Tibial nerve (tissue), 4 donors: Measurements from ENCODE around the gene TRIP12. TPM values are rescaled to one million over a fixed set of nuclear protein-coding genes. Genes with fewer than 3 reads are reported as not detected.
"Not testable (repeated sequence)": the region's sequence is repeated elsewhere in the genome, so short reads cannot be mapped to it uniquely, and the experiment has no call there.

Experiments
- DNase-seq, 2 donors: peaks; one replicate each; pipeline ENCODE4 v3.0.0-alpha.2; 2019; ENCODE audit warnings: low spot score in 2 of 2
- H3K27ac ChIP-seq, 4 donors: fragments of 200-600 bp; sonication (generic) in 3 of 4; one replicate each; pipeline ENCODE4 v1.5.1; 2017 to 2019; ENCODE audit warnings: mild to moderate bottlenecking in 1 of 4
- H3K27me3 ChIP-seq, 2 donors: fragments of 200-600 bp; sonication (generic) in 1 of 2; one replicate each; pipeline versions ENCODE4 v1.5.1 to v1.6.0; 2017 to 2019
- H3K36me3 ChIP-seq, 3 donors: fragments of 200-600 bp; sonication (generic); one replicate each; pipeline ENCODE4 v1.5.1; 2018 to 2019
- H3K4me1 ChIP-seq, 4 donors: fragments of 200-600 bp; sonication (generic) in 3 of 4; one replicate each; pipeline ENCODE4 v1.5.1; 2017 to 2019
- H3K4me3 ChIP-seq, 4 donors: fragments of 200-600 bp; sonication (generic) in 3 of 4; one replicate each; pipeline ENCODE4 v1.5.1; 2017 to 2019; ENCODE audit warnings: mild to moderate bottlenecking in 1 of 4, moderate library complexity in 1 of 4
- H3K9me3 ChIP-seq, 4 donors: fragments of 200-600 bp; sonication (generic) in 3 of 4; one replicate each; pipeline ENCODE4 v1.5.1; 2017 to 2019
- EP300 ChIP-seq, 2 donors: sonication (generic); formaldehyde crosslinking; IDR thresholded peaks; one replicate each; pipeline ENCODE4 v1.6.1; 2017; ENCODE audit warnings: antibody characterized with exemption in 2 of 2, mild to moderate bottlenecking in 1 of 2
- POLR2A ChIP-seq, 2 donors: fragments of 450-650 bp; IDR thresholded peaks; one replicate each; pipeline ENCODE4 v1.6.1; 2017; ENCODE audit warnings: antibody characterized with exemption in 2 of 2, mild to moderate bottlenecking in 2 of 2, moderate library complexity in 2 of 2
- WGBS, 2 donors: methylation state at CpG; one replicate each; pipeline ENCODE4 v1.1.5; 2018; 5-methylcytosine and 5-hydroxymethylcytosine counted together
- total RNA-seq, 4 donors: library from RNA; depleted of rRNA; stranded (reverse); fragments of >200 nt; gene quantifications; one replicate each; pipeline ENCODE4 v1.1.0, GENCODE V29; 2016
- TF ChIP-seq, protein P1 (sequence below), 5 experiments: fragments of 200-600 bp in 3 of 5; fragments of 450-650 bp in 2 of 5; sonication (generic) in 3 of 5; IDR thresholded peaks; one replicate each; pipeline ENCODE4 v1.5.1; 2016 to 2019; ENCODE audit warnings: antibody characterized with exemption in 5 of 5, mild to moderate bottlenecking in 3 of 5, moderate library complexity in 2 of 5

The TRIP12 gene
- total RNA-seq, 4 donors from 2014 or later, result 190 to 210 (median 202) TPM

DNA sequence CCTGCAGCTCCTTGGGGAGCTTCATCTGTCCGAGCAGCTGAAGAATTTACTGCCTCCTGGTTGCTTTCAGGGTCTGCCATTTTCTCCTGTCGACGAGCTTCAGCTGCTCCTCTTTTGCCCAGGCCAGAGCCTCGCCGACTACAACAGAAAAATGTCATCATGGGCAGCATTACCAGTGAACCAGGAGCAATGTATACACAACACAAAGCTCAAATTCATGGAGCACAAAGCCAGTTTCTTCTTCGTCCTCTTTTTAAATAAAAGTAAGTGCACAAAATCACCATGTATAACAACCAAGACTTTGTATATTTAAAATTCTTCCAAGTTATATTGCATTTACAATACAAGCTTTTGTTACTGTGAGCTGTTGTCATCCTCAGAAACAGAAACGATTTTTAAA, 85.0 kb downstream of the TRIP12 start:
- Histone ChIP-seq H3K27me3 (no peaks in the 10 kb centered on the region), H3K4me1 (peaks cover 0 to 16% (median 0%) of the 10 kb centered on the region in 4 donors), H3K27ac (peak overlapping the region in 1 of 4 donors; percentile 26), H3K36me3 (peaks cover 0 to 35% (median 4%) of the 10 kb centered on the region in 3 donors), H3K9me3 (no peaks in the 10 kb centered on the region), H3K4me3 (no peak overlapping the region)
- DNase-seq, result no peak
- TF ChIP-seq, protein P1, sequence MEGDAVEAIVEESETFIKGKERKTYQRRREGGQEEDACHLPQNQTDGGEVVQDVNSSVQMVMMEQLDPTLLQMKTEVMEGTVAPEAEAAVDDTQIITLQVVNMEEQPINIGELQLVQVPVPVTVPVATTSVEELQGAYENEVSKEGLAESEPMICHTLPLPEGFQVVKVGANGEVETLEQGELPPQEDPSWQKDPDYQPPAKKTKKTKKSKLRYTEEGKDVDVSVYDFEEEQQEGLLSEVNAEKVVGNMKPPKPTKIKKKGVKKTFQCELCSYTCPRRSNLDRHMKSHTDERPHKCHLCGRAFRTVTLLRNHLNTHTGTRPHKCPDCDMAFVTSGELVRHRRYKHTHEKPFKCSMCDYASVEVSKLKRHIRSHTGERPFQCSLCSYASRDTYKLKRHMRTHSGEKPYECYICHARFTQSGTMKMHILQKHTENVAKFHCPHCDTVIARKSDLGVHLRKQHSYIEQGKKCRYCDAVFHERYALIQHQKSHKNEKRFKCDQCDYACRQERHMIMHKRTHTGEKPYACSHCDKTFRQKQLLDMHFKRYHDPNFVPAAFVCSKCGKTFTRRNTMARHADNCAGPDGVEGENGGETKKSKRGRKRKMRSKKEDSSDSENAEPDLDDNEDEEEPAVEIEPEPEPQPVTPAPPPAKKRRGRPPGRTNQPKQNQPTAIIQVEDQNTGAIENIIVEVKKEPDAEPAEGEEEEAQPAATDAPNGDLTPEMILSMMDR (IDR thresholded peaks at IDR 0.05), result no peak
- TF ChIP-seq EP300 (IDR thresholded peaks at IDR 0.05) (no peak), POLR2A (IDR thresholded peaks at IDR 0.05) (no peak)
- 53 to 68% methylated on average over 7 of the region's 7 CpGs for WGBS, 2 donors

DNA sequence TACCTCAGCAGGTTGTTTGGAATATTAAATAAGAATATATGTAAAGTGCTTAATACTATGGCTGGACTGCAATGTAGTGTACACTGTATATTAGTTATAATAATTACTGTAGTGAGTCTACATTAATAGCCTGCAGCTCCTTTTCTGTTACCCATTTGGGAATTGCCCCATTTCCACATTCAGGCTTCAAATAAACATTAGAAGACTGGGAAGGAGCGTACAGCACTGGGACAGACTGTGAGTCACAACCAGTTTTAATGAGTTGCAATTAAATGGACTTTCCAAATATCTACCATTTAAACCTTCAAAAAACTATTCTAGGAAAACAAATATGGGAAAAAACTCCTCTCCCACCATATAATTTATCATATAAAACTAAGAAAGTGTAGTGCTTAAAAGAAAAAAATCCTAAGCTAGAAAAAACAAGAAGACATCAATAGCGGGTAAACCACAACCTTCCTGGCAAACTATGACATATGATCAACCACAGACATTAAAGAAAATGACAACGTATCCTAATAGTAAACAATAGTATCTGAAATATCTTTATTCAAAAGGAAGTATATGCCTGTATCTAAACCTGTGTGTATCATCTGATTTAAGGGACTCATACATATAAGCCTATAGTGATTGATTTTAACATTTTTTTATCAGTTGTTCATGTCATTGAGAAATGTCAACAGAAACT, 86.1 kb downstream of the TRIP12 start:
- H3K27me3 ChIP-seq, result no peaks in the 10 kb centered on the region
- no peaks in the 10 kb centered on the region for H3K9me3 ChIP-seq
- WGBS, 2 donors, result 73 to 77% methylated on average over 3 of the region's 3 CpGs
- peaks cover 0 to 16% (median 0%) of the 10 kb centered on the region in 4 donors for H3K4me1 ChIP-seq
- no peak for DNase-seq
- H3K4me3 ChIP-seq, result no peak overlapping the region
- no peak overlapping the region for H3K27ac ChIP-seq
- TF ChIP-seq POLR2A (IDR thresholded peaks at IDR 0.05), result no peak
- TF ChIP-seq EP300 (IDR thresholded peaks at IDR 0.05), result no peak
- TF ChIP-seq, protein P1 (IDR thresholded peaks at IDR 0.05), result no peak
- H3K36me3 ChIP-seq, result peaks cover 0 to 40% (median 4%) of the 10 kb centered on the region in 3 donors

DNA sequence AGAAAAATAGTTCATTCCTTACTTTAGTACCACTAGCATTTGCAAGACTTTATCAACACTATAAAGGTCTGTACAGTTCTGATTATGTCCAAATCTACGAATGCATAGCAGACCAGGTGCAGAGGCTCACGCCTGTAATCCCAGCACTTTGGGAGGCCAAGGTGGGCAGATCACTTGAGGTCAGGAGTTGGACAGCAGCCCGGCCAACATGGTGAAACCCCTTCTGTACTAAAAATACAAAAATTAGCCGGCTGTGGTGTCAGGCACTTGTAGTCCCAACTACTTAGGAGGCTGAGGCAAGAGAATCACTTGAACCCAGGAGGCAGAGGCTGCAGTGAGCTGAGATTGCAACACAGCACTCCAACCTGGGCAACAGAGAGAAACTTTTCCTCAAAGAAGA, 87.4 kb downstream of the TRIP12 start:
- not testable (repeated sequence) for H3K27ac ChIP-seq, H3K27me3 ChIP-seq, H3K9me3 ChIP-seq, DNase-seq, H3K4me3 ChIP-seq
- Histone ChIP-seq H3K4me1 (peaks cover 0 to 16% (median 0%) of the 10 kb centered on the region in 4 donors), H3K36me3 (peaks cover 0 to 37% (median 0%) of the 10 kb centered on the region in 3 donors)
- 75 to 80% methylated on average over 4 of the region's 4 CpGs for WGBS, 2 donors

DNA sequence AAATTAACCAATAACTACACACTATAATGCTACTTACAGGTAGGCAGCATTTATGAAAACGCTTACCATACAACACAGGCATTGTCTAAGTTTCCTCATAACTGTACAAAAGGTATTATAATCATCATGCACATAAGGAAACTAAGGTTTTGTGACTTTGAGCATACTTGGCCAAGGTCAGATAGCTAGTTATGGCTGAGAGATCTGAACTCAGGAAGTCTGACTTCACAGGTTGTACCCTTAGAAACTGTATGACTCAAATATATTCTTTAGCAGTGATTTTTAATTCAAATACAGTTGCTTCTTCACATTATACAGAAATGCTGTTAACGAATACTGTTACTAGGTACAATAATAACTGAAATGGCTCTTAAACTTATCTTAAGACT, 89.3 kb downstream of the TRIP12 start:
- Histone ChIP-seq H3K9me3 (no peaks in the 10 kb centered on the region), H3K4me1 (peaks cover 0 to 16% (median 0%) of the 10 kb centered on the region in 4 donors), H3K4me3 (no peak overlapping the region), H3K27me3 (no peaks in the 10 kb centered on the region), H3K27ac (no peak overlapping the region), H3K36me3 (peaks cover 0 to 39% (median 0%) of the 10 kb centered on the region in 3 donors)
- WGBS, 2 donors, result 76 to 82% methylated on average over 2 of the region's 2 CpGs
- no peak for DNase-seq
- no peak for TF ChIP-seq EP300 (IDR thresholded peaks at IDR 0.05)

DNA sequence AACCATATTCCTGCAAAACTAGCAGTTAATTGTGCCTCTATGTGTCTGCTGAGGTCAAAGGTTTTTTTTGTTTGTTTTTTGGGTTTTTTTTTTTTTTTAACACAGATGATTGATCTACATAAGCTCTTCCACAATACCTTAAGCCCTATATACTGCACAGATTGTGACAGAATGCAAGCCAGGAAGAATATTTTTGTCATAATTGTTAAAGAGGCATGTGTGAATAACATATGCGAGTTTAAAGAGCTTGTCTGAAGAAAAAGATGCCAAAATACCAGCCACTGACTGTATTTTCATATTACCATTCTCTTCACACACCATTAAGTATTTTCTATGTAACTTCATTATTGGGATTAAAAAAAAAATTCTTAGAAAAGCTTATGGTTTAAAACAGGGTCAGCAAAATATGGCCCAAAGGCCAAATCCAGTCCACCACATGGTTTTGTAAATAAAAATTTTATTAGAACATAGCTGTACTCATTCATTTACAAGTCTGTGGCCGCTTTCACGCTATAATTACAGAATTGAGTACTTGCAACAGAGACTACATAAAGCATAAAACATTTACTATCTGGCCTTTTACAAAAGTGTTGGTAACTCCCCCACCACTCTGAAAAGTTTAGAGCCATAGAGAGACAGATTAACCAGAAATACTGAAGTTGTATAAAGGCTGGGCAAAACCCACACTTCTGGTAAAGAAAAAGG, 89.9 kb downstream of the TRIP12 start:
- Histone ChIP-seq H3K4me3 (no peak overlapping the region), H3K27ac (no peak overlapping the region), H3K36me3 (peaks cover 0 to 41% (median 0%) of the 10 kb centered on the region in 3 donors), H3K27me3 (no peaks in the 10 kb centered on the region), H3K4me1 (peaks cover 0 to 16% (median 0%) of the 10 kb centered on the region in 4 donors), H3K9me3 (no peaks in the 10 kb centered on the region)
- TF ChIP-seq, protein P1 (IDR thresholded peaks at IDR 0.05), result no peak
- TF ChIP-seq EP300 (IDR thresholded peaks at IDR 0.05) (no peak), POLR2A (IDR thresholded peaks at IDR 0.05) (no peak)
- DNase-seq, result no peak
- WGBS, 2 donors, result 85 to 86% methylated on average over 3 of the region's 3 CpGs

DNA sequence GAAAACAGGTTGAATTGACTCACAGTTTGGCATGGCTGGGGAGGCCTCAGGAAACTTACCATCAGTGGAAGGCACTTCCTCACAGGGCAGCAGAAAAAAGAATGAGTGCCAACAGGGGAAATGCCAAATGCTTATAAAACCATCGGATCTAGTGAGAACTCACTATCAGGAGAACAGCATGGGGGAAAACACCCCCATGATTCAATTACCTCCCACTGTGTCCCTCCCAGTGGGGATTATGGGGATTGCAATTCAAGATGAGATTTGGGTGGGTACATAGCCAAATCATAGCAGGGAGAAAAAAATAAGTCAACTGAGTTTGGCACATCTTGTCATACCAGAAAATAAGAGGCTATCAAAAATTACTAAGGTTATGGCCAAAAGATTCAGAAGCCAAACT, 96.3 kb downstream of the TRIP12 start:
- Histone ChIP-seq H3K4me1 (no peaks in the 10 kb centered on the region), H3K4me3 (no peak overlapping the region), H3K36me3 (peaks cover 0 to 80% (median 4%) of the 10 kb centered on the region in 3 donors), H3K27ac (no peak overlapping the region), H3K9me3 (peaks cover 0 to 6% (median 1%) of the 10 kb centered on the region in 4 donors), H3K27me3 (no peaks in the 10 kb centered on the region)
- TF ChIP-seq POLR2A (IDR thresholded peaks at IDR 0.05), result no peak
- TF ChIP-seq EP300 (IDR thresholded peaks at IDR 0.05), result no peak
- TF ChIP-seq, protein P1 (IDR thresholded peaks at IDR 0.05), result no peak
- DNase-seq, result no peak
- 88% methylated on average over 1 of the region's 1 CpG for WGBS, 2 donors
